Left ventricle myocardium inferior (tissue), 1 donor: Measurements from ENCODE around the gene IL34. TPM values are rescaled to one million over a fixed set of nuclear protein-coding genes. Genes with fewer than 3 reads are reported as not detected.
A peak's percentile ranks its signal among the peaks of the same experiment; 100 is the strongest.

Experiments
- DNase-seq: peaks from one replicate; pipeline ENCODE4 v3.0.0-alpha.2; 2020
- H3K27ac ChIP-seq: fragments of 200-600 bp; replicated peaks from 2 replicates; pipeline ENCODE4 v1.8.0; 2021
- H3K27me3 ChIP-seq: fragments of 200-600 bp; 2 replicates; pipeline ENCODE4 v1.8.0; 2021; ENCODE audit warnings: low read depth
- H3K36me3 ChIP-seq: fragments of 200-600 bp; 2 replicates; pipeline ENCODE4 v1.8.0; 2021
- H3K4me1 ChIP-seq: fragments of 200-600 bp; 2 replicates; pipeline ENCODE4 v1.8.0; 2021
- H3K4me3 ChIP-seq: fragments of 200-600 bp; 2 replicates; pipeline ENCODE4 v1.8.0; 2021; ENCODE audit warnings: mild to moderate bottlenecking, moderate library complexity
- H3K9me3 ChIP-seq: fragments of 200-600 bp; replicated peaks from 2 replicates; pipeline ENCODE4 v1.8.0; 2021
- intact Hi-C: fragments of 100-400 bp; cut with micrococcal nuclease; formaldehyde crosslinking; loops from one replicate; pipeline ENCODE4 v1.11.0; 2022
- total RNA-seq: library from RNA; stranded (reverse); fragmentation: NEBNext Ultra II Directional; extraction: Animal tissue kit (Norgen Biotek cat#: 25700); gene quantifications from one replicate; pipeline ENCODE4 v1.2.1, GENCODE V29; 2021
- TF ChIP-seq, protein P1 (sequence below): fragments of 200-600 bp; IDR thresholded peaks from 2 replicates; pipeline ENCODE4 v1.8.0; 2021; ENCODE audit warnings: antibody characterized with exemption, mild to moderate bottlenecking, borderline replicate concordance
- donor health status: DM: no; HTN: yes; CAD: no; lungs with severe emphysema.

Gene IL34
- total RNA-seq, 1 donor from 2014 or later = 2.1 TPM

DNA sequence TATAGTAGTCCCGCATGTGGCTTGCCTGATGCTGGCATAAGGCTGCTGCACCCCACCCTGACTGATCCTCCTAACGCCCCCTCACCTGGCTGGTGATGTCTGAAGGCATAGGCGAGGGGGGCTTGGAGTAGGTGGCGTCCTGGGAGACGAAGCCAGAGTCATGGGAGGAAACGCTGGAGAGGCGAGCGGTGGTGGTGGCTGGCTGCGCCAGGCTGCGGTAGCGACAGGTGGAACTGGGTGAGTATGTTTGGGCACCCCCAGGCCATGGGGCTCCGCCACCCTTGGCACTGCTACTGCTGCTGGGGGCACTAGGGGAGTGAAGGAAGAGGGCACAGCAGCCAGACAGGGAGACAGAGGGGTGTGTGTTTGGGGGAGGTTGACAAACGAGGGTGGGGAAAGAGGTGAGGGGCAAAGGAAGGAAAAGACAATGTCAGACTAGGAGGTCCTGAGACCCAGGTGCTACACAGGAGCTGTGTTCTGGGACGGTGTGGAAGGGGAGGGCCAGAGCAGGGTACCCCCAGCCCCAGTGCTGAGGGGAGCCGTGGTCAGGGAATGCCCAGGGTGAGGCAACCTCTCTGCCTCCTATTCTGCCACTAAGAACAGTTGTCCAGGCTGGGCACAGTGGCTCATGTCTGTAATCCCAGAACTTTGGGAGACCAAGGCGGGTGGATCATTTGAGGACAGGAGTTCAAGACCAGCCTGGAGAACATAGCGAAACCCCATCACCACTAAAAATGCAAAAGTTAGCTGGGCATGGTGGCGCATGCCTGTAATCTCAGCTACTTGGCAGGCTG, 28.1 kb downstream of the IL34 start:
- H3K9me3 ChIP-seq = no peaks in the 10 kb centered on the region
- H3K36me3 ChIP-seq = peaks cover 86% of the 10 kb centered on the region
- TF ChIP-seq, protein P1, sequence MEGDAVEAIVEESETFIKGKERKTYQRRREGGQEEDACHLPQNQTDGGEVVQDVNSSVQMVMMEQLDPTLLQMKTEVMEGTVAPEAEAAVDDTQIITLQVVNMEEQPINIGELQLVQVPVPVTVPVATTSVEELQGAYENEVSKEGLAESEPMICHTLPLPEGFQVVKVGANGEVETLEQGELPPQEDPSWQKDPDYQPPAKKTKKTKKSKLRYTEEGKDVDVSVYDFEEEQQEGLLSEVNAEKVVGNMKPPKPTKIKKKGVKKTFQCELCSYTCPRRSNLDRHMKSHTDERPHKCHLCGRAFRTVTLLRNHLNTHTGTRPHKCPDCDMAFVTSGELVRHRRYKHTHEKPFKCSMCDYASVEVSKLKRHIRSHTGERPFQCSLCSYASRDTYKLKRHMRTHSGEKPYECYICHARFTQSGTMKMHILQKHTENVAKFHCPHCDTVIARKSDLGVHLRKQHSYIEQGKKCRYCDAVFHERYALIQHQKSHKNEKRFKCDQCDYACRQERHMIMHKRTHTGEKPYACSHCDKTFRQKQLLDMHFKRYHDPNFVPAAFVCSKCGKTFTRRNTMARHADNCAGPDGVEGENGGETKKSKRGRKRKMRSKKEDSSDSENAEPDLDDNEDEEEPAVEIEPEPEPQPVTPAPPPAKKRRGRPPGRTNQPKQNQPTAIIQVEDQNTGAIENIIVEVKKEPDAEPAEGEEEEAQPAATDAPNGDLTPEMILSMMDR = no peak
- H3K4me3 ChIP-seq = no peak overlapping the region
- no peaks in the 10 kb centered on the region for H3K27me3 ChIP-seq
- peaks cover 44% of the 10 kb centered on the region for H3K4me1 ChIP-seq
- DNase-seq = no peak
- peak overlapping the region; percentile 33 for H3K27ac ChIP-seq
- intact Hi-C loops = loop anchor here (5.0 kb wide), 1 partner anchor 98 kb away; no protein-coding TSS in a partner anchor

DNA sequence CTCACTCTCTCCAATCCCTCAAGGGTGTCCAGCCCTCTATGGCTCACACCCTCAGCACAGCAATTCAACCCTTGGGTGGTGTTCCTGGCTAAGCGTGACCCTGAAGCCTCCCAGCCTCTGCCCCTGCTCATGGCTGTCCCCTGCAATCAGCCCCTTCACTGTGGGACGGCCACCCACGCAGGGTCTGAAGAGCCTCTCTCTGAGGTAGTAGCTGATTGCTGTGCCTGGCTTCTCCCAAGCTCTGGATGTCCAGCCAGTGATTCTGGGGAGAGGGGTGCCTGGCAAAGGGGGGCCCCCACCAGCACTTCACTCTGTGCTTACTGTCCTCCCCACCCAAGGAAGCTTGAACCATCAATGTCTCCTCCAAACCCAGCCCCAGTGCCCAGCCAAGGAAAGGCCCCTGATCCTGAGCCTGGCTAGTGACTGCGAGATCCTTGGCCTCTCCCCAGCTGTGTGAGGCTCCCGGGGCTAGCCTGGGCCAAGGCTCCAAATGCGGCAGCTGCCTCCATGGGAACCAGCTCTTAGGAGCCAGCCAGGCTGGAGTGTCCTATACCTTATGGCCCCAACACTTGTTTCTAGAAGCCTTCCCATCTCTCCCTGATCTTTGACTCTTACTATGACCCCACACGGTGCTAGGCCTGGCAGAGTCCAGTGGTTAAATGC, 29.6 kb downstream of the IL34 start:
- peaks cover 76% of the 10 kb centered on the region for H3K36me3 ChIP-seq
- TF ChIP-seq, protein P1 = no peak
- peak; percentile 40 for DNase-seq
- peaks cover 58% of the 10 kb centered on the region for H3K4me1 ChIP-seq
- peak overlapping the region; percentile 52 for H3K27ac ChIP-seq
- H3K27me3 ChIP-seq = no peaks in the 10 kb centered on the region
- intact Hi-C loops = loop anchor here (5.0 kb wide), 1 partner anchor 96 kb away; no protein-coding TSS in a partner anchor
- no peaks in the 10 kb centered on the region for H3K9me3 ChIP-seq
- H3K4me3 ChIP-seq = no peak overlapping the region

DNA sequence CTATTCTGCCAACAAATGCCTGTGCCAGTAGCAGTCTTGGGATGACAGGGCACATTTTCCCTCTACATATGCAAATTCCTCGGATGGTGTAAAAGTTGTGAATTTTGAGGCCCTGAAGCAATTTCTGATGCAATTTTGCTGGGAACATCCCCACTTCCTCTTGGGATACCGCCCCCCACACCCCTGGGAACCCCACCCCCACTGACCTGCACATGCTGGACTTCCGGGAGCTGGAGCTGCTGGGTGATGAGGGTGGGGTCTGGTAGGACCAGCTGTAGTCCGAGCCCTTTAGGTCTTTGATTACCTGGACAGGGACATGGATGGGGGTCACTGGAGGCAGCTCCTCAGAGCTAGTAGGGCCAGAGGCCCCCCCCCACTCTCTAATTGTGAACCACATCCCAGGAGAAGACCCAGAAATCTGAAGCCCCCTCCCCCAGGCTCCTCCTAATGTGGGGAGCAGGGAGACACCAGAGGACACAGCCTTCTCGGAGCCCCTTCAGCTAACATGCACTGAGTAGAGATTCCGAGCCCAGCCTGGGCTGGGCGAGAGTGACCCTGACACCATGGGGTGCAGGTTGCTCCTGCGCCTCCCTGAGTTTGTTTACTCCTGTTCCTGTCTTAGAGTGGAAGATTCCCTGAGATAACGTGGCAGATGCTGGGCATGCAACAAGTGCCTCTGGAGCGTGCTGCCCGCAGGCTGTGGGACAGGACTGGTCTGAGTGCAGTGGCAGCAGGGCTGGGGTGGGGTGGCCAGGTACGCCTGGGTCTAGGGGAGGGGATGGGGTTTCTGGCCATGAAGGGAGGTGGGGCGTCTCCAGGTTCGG, 30.5 kb downstream of the IL34 start:
- Histone ChIP-seq H3K4me1 (peaks cover 67% of the 10 kb centered on the region), H3K27ac (peak overlapping the region; percentile 52), H3K4me3 (no peak overlapping the region), H3K27me3 (no peaks in the 10 kb centered on the region), H3K9me3 (no peaks in the 10 kb centered on the region), H3K36me3 (peaks cover 67% of the 10 kb centered on the region)
- intact Hi-C loops = loop anchor here (5.0 kb wide), 1 partner anchor 95 kb away; no protein-coding TSS in a partner anchor
- no peak for DNase-seq
- TF ChIP-seq, protein P1 = no peak

DNA sequence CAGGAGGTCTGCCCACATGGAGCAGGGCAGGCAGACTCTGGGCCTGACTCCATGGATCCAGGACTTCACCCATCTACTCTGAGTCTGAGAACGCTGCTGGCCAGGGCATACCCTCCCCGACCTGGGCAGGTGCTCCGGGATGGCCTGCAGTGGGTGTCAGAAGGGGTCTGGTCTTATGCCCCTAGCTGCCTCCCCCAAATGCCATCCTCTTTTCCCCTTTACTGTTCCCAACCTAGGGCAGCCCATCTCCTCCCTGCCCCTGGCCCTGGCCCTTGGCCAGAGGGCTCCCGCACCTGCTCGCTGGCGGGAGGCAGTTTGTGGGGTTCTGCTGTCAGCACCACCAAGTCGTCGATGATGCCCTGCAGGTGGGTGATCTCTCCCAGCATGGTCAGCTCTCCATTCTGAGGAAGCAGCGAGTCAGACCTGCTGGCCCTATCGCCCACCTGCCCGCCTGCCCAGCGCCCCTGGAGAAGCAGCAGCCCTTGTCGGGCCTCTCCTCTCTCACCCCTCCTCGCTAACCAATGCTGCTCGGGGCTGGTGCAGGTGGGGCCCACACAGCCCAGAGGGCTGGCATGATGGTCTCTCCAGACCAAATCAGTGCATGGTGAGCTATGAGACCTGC, 31.3 kb downstream of the IL34 start:
- Histone ChIP-seq H3K36me3 (peaks cover 64% of the 10 kb centered on the region), H3K4me3 (no peak overlapping the region), H3K4me1 (peaks cover 74% of the 10 kb centered on the region), H3K27me3 (no peaks in the 10 kb centered on the region), H3K9me3 (no peaks in the 10 kb centered on the region), H3K27ac (peak overlapping the region; percentile 52)
- no peak for DNase-seq
- intact Hi-C loops = loop anchor here (5.0 kb wide), 1 partner anchor 95 kb away; no protein-coding TSS in a partner anchor
- TF ChIP-seq, protein P1 = no peak
